Subcutaneous adipose tissue (tissue), 4 donors: Measurements from ENCODE around the gene SPHK2. TPM values are rescaled to one million over a fixed set of nuclear protein-coding genes. Genes with fewer than 3 reads are reported as not detected.

ENCODE experiments used
- total RNA-seq, 4 donors: library from RNA; depleted of rRNA; stranded (reverse); fragments of >200 nt; gene quantifications; one replicate each; pipeline ENCODE4 v1.1.0, GENCODE V29; 2016
- TF ChIP-seq, protein P1 (sequence below): fragments of 450-650 bp; IDR thresholded peaks from one replicate; pipeline ENCODE4 v1.5.1; 2016; ENCODE audit warnings: low read depth, mild to moderate bottlenecking, control low read depth, antibody characterized with exemption, moderate library complexity

SPHK2 gene
- total RNA-seq, 4 donors from 2014 or later: 4.9 to 33.2 (median 9.1) TPM

DNA sequence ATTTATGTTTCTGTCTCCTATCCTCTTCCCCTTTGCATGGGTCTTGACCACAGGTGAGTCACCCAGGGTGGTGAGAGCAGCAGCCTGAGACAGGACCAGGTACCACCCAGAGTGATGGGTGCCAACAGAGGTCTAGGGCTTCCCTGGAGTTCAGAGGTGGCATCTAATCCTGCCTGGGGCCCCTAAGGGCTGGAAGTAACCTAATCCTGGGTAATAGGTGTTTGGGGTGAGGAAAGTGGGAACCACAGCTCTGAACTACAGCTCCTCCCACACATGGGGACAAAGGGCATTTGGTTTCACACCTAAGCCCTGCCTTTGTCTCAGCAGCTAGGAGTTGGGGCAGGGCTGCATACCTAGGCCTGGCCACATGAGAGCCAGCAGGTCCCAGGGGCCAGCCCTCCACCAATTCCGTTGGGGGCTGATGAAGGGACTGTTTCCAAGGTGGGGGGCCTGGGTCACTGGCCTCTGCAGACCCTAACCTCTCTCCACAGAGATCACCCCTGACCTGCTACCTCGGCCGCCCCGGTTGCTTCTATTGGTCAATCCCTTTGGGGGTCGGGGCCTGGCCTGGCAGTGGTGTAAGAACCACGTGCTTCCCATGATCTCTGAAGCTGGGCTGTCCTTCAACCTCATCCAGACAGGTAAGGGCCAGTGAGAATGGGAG, 8.0 kb downstream of the SPHK2 start:
- TF ChIP-seq, protein P1, sequence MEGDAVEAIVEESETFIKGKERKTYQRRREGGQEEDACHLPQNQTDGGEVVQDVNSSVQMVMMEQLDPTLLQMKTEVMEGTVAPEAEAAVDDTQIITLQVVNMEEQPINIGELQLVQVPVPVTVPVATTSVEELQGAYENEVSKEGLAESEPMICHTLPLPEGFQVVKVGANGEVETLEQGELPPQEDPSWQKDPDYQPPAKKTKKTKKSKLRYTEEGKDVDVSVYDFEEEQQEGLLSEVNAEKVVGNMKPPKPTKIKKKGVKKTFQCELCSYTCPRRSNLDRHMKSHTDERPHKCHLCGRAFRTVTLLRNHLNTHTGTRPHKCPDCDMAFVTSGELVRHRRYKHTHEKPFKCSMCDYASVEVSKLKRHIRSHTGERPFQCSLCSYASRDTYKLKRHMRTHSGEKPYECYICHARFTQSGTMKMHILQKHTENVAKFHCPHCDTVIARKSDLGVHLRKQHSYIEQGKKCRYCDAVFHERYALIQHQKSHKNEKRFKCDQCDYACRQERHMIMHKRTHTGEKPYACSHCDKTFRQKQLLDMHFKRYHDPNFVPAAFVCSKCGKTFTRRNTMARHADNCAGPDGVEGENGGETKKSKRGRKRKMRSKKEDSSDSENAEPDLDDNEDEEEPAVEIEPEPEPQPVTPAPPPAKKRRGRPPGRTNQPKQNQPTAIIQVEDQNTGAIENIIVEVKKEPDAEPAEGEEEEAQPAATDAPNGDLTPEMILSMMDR: no peak

DNA sequence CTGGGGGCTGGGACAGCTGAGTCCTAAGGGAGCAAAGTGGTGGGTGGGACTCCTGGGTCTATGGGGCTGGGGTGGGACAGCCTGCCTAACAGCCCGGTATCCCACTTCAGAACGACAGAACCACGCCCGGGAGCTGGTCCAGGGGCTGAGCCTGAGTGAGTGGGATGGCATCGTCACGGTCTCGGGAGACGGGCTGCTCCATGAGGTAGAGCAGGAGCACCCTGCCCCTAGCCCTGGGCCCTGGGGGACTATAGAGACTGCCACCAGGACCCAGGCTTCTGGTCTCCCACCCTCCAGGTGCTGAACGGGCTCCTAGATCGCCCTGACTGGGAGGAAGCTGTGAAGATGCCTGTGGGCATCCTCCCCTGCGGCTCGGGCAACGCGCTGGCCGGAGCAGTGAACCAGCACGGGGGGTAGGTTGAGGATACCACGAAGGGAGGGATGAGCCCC, 8.6 kb downstream of the SPHK2 start:
- TF ChIP-seq, protein P1: no peak

DNA sequence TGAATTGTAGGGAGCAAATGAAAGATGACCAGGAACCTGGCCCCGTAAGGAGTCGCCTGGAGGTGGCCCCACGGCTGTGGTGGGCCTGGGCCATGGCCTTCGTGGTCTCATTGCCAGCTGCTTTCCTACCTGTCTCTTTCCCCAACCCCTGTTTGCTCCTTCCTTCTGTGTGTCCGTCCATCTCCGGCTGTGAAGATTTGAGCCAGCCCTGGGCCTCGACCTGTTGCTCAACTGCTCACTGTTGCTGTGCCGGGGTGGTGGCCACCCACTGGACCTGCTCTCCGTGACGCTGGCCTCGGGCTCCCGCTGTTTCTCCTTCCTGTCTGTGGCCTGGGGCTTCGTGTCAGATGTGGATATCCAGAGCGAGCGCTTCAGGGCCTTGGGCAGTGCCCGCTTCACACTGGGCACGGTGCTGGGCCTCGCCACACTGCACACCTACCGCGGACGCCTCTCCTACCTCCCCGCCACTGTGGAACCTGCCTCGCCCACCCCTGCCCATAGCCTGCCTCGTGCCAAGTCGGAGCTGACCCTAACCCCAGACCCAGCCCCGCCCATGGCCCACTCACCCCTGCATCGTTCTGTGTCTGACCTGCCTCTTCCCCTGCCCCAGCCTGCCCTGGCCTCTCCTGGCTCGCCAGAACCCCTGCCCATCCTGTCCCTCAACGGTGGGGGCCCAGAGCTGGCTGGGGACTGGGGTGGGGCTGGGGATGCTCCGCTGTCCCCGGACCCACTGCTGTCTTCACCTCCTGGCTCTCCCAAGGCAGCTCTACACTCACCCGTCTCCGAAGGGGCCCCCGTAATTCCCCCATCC, 9.4 kb downstream of the SPHK2 start:
- TF ChIP-seq, protein P1: no peak

DNA sequence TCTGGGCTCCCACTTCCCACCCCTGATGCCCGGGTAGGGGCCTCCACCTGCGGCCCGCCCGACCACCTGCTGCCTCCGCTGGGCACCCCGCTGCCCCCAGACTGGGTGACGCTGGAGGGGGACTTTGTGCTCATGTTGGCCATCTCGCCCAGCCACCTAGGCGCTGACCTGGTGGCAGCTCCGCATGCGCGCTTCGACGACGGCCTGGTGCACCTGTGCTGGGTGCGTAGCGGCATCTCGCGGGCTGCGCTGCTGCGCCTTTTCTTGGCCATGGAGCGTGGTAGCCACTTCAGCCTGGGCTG, 9.9 kb downstream of the SPHK2 start:
- TF ChIP-seq, protein P1: no peak

DNA sequence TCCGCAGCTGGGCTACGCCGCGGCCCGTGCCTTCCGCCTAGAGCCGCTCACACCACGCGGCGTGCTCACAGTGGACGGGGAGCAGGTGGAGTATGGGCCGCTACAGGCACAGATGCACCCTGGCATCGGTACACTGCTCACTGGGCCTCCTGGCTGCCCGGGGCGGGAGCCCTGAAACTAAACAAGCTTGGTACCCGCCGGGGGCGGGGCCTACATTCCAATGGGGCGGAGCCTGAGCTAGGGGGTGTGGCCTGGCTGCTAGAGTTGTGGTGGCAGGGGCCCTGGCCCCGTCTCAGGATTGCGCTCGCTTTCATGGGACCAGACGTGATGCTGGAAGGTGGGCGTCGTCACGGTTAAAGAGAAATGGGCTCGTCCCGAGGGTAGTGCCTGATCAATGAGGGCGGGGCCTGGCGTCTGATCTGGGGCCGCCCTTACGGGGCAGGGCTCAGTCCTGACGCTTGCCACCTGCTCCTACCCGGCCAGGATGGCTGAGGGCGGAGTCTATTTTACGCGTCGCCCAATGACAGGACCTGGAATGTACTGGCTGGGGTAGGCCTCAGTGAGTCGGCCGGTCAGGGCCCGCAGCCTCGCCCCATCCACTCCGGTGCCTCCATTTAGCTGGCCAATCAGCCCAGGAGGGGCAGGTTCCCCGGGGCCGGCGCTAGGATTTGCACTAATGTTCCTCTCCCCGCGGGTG, 10.4 kb downstream of the SPHK2 start:
- TF ChIP-seq, protein P1: no peak

DNA sequence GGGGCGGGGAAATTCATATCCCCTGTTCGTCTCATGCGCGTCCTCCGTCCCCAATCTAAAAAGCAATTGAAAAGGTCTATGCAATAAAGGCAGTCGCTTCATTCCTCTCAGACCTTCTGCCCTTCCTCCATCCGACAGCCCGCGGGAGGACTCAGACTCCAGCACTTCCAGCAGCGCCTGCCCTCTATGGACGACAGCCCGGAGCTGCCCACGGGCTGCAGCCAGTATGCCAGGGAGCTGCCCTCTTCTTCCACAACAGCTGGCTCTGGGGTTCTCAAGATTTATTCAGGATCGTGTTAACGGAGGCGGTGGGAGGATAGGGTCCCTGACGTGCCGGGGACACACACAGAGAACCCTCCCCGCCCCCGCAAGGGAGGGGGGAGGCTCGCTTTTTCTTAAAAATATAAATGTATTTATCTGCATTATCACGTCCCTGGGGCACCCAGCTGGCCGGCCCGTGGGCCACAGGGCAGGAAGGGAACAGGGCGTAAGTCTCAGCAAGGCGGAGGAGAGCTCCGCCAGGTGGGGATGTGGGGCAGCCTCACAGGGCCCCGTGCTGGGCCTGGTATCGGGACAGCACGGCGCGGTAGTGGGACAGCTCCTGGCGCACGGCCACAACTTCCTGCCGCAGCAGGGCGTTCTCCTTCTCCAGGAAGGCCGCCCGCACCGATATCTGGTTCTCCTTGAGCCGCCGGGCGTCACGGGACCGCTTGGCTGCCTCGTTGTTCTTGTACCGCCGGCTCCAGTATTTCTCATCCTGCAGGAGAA, 11.2 kb downstream of the SPHK2 start:
- TF ChIP-seq, protein P1: no peak
